Left renal pelvis (tissue), 4 donors: ENCODE data around the gene MRPL27. TPM values are rescaled to one million over a fixed set of nuclear protein-coding genes. Genes with fewer than 3 reads are reported as not detected.

Experiments used
- DNase-seq, 4 donors: peaks; one replicate each; pipeline ENCODE4 v3.0.0-alpha.2; 2013; ENCODE audit warnings: low read depth in 4 of 4, low spot score in 3 of 4
- polyA plus RNA-seq, 4 donors: library from polyadenylated mRNA; unstranded; fragments of 120-200 nt; gene quantifications; one replicate each; pipeline ENCODE4 v1.2.1, GENCODE V29; 2013; ENCODE audit not compliant: insufficient read length in 4 of 4

The MRPL27 gene
- polyA plus RNA-seq, 4 donors = 59.8 to 76.3 (median 69.4) TPM

DNA sequence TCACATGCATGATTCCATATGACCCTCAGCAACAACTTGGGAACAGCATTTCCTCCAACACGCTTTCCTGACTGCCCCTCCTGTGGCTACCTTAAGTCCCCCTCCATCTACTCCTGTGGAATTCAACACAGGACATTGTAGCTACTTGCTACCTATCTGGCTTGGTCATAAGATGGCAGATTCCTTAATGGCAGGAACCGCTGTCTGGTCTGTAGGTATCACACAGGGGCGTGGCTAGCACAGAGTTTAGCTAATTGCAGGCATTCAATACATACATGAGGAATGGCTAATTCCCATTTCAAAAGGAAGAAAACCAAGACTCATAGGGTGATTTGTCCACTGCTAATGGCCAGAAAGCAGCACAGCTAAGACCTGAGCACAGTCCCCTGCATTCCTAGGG lies 15.7 kb upstream of the MRPL27 start:
- DNase-seq = no peak

DNA sequence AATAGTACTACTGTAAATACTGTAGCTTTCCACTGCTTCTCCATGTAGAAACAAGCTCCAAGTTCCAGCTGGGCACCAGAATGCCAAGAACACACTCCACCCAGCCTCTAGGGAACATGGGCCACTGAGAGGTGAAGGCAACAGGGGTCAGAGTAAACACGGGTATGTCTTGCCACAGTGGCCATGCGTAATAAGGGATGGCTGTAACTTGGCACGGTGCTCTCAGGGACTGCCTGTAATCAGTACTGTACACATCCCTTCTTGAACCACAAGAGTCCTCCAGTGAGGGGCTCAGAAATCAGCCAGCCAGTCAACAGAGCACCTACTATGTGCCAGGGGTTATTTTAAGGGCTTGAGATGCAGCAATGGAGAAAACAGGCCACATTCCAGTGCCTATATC lies 13.5 kb upstream of the MRPL27 start:
- no peak for DNase-seq

DNA sequence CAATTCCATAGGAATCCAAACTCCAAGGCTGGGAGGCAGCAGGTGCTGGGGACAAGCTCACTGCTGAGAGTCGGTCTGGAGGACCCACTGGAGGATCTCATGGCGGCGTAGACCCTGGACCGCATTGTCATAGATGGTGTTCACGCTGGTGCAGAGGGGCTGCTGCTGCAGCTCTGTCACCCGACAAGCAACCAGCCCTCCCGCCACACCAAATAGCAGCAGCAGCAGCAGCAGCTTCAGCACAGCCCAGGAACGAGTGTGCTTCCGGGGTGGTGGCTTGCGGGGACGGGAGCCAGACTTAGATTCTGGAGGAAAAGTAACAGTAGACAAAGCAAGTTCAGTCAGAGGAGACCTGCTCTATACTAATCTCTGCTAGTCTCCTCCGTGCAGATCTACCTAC lies 9.9 kb upstream of the MRPL27 start:
- no peak for DNase-seq

DNA sequence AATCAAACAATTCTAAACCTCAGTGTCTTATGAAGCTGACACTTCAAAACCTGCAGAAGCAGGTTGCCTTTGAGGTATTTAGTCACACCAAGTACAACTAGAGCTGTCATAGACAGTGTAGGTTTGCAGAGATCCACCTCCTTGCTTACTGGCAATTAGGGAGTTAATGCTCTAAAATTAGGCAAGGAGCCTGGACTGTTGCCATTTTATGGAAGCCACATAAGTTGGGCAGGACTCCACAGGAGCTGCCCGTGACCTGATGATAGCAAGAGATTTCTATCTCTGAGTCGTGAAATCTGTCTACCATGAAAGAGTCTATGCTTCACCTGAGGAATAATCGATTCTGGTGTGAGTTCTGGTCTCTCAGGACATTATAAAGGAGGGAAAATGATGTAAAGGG lies 8.9 kb upstream of the MRPL27 start:
- DNase-seq = no peak

DNA sequence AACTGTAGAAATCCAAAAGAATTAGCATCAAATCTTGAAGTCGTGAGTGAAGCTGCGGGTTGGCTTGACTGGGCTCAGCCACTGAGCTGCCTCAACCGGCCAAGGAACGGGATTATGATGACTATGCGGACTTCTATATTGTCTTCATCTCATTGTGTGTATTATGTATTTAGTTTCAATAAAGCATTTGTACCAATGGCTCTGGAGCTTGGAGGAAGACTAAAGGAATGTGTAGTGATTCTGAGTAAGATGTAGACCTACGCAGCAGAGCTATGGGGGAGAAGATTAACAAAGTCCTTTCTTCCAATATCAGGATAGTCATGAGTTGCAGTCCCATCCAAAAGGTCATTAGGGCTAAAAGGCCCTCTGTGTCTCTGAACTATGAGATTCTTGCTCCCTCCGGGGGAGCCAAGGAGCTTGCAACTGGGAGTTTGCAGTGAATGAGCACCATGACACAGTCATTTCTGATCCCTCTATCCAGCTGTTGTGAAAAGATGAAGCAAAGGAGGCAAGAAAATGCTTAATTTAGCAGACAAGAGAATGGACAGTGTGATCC lies 8.4 kb upstream of the MRPL27 start:
- no peak for DNase-seq

DNA sequence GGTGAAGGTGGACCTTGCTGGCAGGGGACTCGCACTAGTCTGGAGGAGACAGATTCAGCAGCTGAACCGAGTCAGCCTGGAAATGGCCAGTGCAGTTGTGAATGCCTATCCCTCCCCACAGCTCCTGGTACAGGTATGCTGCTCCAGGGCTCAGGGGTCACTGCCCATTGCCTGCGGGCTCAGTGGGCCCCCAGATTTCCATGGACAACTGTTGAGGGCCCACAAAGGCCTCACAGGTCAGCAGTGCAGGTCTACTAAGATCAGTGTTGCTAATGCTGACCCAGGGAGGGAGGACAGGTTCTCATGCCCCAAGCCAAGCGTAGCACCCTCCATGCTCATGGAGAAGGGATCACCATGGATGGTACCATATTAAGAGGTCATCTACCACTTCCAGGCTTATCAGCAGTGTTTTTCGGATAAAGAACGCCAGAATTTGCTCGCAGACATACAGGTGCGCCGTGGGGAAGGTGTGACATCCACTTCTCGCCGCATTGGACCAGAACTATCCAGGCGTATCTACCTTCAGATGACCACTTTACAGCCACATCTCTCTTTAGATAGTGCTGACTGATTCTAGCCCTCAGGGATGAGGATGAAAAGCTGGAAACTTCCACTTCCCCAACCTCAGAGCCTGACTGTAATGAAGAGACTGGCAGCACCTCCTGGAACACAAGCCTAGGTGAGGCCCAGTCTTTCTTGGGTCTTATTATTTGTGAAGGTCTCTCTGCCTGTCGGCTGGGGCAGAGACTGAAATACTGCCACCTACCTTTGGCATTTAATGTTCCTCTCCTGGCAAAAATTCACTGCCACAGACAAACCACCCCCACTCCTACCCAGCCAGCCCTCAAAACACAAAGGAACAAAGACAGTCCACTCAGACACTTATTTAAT lies 7.6 kb upstream of the MRPL27 start:
- DNase-seq = no peak

DNA sequence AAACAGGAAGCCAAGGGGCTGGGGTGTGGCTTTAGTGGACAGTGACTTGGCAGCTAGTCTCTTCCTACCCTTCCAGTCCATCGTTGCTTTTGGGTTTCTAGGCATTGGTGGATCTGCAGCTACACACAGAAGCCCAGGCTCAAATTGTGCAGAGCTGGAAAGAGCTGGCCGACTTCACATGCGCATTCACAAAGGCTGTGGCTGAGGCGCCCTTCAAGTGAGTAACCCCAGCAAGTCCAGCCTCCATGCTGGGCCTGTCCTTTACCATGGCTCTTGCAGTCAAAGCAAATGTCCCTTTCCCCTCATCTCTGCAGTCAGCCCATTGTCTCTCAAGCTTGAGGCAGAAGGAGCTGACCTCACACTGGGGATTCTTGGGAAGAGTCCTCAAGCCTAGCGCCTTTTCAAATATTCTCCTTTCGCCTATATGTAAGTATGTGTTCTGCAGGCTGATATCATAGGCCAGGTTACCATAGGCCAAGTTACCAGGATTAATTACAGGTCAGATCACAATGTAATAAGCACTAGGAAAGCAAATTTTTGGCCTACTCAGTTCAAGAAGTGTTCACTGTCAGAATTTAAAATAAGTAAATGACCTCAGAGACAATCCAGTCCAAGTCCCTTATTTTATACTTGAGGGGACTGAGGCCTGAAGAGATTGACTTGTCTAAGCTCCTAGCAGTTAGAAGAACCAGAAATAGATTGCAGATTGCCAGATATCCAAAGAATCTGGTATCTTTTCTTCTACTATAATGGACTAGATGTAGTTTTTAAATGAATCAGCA lies 6.6 kb upstream of the MRPL27 start:
- DNase-seq = no peak

DNA sequence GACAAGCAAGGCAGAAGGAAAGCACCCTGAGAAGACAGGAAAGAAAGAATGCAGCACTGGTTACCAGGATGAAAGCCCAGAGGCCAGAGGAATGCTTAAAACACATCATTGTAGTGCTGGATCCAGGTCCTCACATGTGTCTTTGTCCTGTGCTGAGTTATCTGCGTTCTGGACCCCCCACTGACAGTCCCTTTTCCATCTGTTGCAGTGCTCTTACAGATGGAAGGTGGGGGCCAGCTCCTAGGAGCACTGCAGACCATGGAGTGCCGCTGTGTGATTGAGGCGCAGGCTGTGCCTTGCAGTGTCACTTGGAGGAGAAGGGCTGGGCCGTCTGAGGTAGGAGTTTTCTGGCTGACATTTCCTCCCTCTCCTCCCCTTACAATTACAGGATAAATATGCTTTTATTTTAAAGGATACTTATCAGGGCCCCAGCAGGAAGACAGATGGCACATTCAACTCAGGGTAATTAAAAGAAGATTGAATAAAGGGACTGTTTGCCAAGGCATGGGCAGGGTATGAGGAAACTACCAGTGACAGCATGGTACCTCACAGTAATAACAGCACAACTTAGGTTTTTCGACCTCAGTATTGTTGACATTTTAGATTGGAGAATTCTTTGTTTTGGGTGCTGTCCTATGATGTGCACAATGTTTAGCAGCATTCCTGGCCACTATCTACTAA lies 3.0 kb upstream of the MRPL27 start:
- no peak for DNase-seq

DNA sequence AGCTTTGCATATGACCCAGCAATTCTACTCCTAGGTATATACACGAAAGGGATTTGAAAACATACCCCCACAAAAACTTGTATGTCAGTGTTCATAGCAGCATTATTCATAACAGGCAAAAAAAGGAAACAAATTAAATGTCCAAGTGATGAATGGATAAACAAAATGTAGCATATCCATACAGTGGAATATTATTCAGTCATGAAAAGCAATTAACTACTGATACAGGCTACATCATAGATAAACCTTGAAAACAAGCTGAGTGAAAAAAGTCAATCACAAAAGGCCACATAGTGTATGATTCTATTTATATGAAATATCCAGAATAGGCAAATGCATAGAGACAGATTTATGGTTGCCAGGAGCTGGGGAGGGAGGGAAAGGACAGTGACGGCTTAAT lies 721 bp upstream of the MRPL27 start:
- no peak for DNase-seq

DNA sequence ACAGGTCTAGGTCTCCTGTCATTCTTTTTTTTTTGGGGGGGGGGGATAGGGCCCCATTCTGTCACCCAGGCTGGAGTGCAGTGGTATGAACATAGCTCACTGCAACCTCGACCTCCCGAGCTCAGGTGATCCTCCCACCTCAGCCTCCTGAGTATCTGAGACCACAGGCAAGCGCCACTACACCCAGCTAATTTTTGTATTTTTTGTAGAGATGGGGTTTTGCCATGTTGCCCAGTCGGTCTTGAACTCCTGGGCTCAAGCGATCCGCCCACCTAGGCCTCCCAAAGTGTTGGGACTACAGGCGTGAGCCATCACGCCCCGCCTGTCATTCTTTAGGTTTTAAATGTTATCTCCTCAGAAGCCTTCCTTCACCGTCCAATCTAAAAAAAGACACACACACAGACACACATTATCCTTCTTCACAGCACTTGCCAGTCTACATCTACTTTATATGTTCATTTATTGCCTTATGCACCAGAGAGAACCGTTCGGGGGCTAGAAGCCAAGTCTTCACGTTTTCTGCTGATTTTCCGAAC lies 694 bp downstream of the MRPL27 start:
- no peak for DNase-seq

DNA sequence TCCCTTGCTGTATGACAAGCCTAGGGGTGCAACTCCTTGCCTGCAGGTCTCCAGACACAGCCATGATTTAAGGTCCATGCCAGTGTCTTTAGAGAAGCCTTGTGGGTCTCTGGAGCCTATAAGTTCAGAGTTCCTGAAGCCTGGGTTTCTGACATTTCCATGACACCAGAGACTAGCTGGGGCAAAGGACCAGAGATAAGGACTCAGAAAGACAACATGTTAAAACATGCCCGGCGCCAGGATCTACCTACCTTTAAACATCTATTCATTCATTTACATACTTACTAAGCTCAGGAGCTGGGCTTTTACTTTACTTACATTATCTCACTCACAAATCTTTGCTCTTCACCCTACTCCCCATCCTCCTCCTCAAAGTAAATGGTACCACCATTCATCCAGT lies 1.5 kb downstream of the MRPL27 start:
- DNase-seq = no peak

DNA sequence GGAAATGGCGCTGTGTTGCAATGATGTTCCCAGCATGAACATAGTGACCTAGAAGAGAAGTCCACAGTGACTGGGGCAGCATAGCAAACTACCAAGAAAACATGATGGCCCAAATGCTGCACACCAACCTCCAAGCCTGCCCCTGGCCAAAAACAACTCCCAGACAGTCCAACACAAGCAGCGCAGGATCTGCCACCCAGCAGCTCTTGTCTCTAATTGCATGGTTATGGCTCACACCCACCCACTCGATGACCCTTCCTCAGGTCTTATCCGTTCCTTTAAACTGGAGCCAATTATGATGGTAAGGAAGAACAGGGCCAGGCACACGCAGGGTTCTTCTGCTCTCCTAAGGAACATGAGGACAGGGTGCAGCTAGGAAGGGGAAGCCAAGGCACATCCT lies 2.9 kb downstream of the MRPL27 start:
- no peak for DNase-seq

DNA sequence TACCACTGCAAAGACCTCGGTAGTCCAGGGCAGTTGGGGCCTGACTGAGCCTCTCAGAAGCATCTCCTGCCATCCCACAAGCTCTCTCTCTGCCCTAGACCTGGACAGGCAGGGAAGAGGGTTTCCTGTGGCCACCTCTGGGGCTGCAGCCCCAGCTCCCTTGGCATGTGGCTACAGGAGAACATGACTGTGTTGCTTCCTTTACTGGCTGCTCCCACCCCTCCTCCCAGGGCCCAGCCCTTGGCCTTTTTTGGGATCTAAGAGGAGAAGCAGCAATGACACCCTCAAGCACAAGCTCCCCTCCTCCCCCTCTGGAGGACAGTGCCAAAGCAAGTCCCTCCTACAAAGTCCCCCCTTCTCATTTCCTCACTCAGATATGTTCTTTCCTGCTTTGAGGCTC lies 5.6 kb downstream of the MRPL27 start:
- no peak for DNase-seq

DNA sequence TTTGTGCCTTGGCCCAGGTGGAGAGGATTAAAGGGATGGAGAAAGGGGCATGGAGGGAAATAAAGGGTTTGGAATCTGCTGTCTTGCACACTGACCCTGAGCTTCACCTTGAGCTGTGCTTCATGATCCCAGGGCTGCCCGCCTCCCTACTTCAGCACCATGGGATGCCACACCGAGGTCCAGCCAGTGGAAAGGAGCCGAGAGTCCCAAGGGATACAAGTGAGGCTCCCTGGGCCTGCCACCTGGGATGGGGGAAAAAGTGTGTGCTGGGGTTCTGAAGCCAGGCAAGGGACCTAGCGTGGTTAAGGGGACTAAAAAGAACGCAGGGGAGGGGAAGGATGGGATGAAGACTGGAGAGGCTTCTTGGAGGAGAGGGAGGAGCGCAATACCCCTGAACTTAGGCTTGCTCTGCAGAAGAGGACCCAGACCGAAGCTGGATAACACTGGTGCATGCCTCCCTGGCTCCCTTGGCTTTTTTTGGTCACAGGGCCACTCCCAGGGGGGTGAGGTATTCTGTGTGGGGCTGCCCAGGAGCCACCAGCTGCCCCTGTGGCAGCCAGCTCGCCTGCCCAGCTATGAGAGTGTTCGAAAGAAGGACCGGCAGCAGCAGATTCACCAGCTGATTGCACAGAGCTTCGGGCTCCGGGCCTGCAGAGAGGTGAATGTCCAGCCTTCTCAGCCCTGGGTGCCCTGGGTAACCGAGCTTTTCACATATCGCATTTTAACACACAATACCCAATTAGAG lies 7.2 kb downstream of the MRPL27 start:
- DNase-seq = no peak

DNA sequence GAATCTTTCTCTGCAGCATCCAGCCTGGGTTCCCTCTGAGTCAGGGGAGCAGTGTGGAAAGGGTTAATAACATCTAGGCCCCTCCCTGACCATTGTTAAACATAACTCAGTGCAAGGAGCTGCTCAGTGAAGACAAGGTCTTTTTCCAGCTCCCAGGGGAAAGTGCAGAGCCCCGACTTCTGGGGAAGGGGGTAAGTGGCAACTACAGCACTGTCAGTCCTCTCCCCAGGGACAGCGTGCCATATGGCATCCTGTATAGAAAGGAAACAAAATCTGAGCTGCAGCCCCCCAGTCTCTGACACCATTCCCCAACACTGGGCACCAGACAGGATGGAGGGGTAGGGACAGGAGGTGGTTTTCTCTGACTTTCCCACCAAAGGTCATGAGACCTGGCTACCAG lies 7.8 kb downstream of the MRPL27 start:
- DNase-seq = no peak

DNA sequence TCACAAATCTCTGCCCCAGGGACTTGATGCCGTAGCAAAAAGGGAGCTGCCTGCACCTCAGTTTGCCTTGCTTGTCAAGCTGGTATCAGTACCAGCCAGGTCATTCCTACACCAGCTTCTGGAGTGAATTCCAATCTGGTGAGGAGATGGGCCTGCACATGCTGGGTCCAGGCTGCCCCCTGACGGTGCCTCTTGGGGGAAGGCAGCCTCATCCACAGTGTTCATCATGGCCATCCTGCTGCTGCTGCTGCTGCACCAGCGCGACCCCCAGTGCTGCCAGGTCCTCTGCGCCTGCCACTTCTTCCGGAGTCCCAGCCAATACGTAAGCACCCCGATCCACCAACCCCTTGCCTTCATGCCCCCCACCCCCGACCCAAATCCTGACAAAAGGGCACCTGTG lies 8.3 kb downstream of the MRPL27 start:
- DNase-seq = no peak

DNA sequence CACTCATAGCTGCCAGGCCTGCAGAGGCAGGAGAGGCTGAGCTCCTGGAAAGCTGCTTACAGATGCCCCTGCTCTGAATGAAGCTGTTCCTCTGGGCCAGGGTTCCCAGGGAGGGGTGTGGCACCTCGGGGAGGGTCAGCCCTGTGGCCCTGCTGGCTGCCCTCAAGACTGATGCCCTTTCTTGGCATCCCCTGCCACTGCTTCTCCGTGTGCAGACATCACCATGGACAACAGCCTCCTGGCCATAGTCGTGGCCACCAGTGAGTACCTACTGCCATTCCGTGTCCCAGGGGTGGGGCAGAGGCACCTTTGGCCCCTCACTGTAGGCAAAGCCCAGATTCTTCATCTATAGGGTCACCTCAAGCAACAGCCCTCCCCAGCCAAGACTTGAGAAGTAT lies 8.9 kb downstream of the MRPL27 start:
- DNase-seq = no peak

DNA sequence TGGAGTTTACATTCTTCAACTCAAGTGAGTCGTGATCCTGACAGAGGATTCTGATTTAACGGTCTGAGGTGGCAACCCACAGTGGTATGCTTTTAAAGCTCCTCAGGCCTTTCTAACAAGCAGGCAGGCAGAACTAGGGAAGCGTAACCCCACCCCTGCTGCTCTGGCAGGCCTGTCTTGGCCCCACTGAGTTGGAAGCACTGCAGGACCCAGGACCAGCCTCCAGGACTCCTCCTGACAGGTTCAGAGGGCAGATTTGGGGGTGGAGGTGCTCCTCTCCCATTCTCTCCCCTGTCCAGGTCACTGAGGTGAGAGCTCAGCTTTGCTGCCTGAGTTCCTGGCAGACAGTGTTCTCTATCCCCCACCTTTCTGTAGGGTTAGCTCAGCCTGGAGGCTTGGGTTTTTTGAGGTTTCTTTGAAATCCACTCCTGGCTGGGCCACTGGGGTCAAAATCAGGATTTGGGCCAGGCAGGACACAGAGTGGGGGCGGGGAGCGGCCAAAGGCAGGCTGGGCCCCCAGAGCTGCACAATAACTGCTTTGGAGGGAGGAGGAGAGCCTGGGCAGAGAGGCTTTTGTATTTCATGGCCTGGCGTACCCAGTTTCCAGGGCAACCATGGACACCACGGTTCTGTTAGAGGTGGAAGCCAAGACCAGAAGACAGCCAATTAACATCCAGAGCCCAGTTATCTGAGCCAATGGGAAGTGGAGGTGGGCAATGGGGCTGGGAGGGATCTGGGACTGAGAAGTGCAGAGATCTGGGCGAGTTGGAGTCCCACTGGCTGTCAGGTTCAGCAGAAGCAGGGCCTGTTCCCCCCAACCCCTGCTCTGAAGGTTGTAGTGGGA lies 9.5 kb downstream of the MRPL27 start:
- DNase-seq = peak in 1 of 4 donors; percentile 25

DNA sequence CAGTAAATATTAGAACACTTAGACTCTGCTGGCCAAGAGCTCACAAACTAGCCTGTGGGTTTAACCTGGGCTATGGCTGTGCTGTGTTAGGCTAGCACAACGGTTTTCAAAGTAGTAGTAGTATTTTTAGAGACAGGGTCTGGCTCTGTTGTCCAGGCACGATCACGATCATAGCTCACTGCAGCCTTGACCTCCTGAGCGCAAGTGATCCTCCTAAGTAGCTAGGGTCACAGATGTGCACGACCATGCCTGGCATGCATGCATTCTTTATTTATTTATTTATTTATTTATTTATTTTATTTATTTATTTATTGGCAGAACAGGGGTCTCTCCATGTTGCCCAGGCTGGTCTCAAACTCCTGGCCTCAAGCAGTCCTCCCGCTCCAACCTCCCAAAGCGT lies 10.3 kb downstream of the MRPL27 start:
- no peak for DNase-seq
